Measurements from ENCODE around the gene DDRGK1.
"Not testable (repeated sequence)": the region's sequence is repeated elsewhere in the genome, so short reads cannot be mapped to it uniquely, and the experiment has no call there.

The DDRGK1 gene

GRCh38 chr20:3188823-3189413 lies 15.6 kb downstream of the DDRGK1 start:
- no peak for TF ChIP-seq CTCF (IDR thresholded peaks at IDR 0.05; ENCODE audit: extremely low read depth, missing control alignments)

GRCh38 chr20:3187861-3188260 lies 16.6 kb downstream of the DDRGK1 start:
- not testable (repeated sequence) for DNase-seq (ENCODE audit: low spot score)

More at GRCh38 chr20:3188823-3189413, 15.6 kb downstream of the DDRGK1 start:
- DNase-seq (ENCODE audit: low spot score), result no peak

- no peak for DNase-seq (ENCODE audit: low spot score)
- TF ChIP-seq CTCF (IDR thresholded peaks at IDR 0.05; ENCODE audit: extremely low read depth, missing control alignments), result no peak
These were observed 20.4 kb downstream of the DDRGK1 start for GRCh38 chr20:3183896-3184612.

DNA sequence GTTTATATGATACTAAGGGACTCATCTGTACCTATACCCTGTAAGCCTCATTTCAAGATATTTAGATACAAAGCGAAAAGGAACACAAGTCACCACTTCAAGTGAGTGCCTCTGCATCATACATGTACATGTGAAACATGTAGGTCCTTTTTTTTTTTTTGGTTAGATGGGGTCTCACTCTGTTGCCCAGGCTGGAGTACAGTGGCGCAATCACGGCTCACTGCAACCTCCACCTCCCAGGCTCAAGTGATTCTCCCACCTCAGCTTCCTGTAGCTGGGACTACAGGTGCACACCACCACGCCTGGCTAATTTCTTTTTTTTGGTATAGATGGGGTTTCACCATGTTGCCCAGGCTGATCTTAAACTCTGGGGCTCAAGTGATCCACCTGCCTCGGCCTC lies 22.1 kb downstream of the DDRGK1 start:
- DNase-seq (ENCODE audit: low spot score), result not testable (repeated sequence)

- DNase-seq (ENCODE audit: low spot score), result no peak
- no peak for TF ChIP-seq CTCF (IDR thresholded peaks at IDR 0.05; ENCODE audit: extremely low read depth, missing control alignments)
These were observed 23.2 kb downstream of the DDRGK1 start for GRCh38 chr20:3181270-3181669.

GRCh38 chr20:3180319-3180718 lies 24.2 kb downstream of the DDRGK1 start:
- TF ChIP-seq CTCF (IDR thresholded peaks at IDR 0.05; ENCODE audit: extremely low read depth, missing control alignments), result no peak
- no peak for DNase-seq (ENCODE audit: low spot score)

DNA sequence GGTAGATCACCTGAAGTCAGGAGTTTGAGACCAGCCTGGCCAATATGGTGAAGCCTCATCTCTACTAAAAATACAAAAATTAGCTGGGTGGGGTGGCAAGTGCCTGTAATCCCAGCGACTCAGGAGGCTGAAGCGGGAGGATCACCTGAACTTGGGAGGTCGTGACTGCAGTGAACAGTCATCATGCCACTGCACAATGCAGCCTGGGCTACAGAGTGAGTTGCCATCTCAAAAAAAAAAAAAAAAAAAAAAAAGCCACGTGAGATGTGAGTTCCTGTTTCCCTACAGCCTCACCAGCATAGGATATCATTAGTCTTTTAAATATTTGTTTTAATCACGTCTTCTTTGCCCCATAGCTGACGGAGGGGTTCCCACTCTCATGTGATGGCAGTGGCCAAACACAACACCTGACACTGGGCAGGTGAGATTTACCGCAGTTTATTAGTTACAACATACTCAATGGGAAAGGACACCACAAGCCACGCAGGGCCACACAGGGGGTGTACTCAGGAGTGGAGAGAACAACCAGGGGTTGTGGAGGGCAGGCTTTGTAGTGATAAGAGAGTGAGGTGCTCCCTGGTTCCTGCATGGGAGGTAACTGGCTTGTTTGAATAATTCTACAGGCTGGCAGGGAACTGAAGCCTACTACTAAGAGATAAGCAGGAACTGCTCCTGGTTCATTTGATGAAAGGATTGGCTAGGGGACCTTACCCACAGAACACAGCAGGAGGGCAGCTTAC lies 26.6 kb downstream of the DDRGK1 start:
- DNase-seq (ENCODE audit: low spot score), result no peak
- no peak for TF ChIP-seq CTCF (IDR thresholded peaks at IDR 0.05; ENCODE audit: extremely low read depth, missing control alignments)

- DNase-seq (ENCODE audit: low spot score), result no peak
- TF ChIP-seq CTCF (IDR thresholded peaks at IDR 0.05; ENCODE audit: extremely low read depth, missing control alignments), result no peak
These were observed 29.2 kb downstream of the DDRGK1 start for GRCh38 chr20:3175270-3175669.
